HG03097 (cell line): ENCODE results near the gene IFI27L1.

Experiments used
- ATAC-seq: cut with Tn5 transposase; IDR thresholded peaks from one replicate; pipeline ENCODE4 v1.9.1; 2021; ENCODE audit not compliant: unreplicated experiment, low FRiP score

The IFI27L1 gene

GRCh38 chr14:94129758-94130414 lies 48.8 kb downstream of the IFI27L1 start:
- ATAC-seq = no peak

GRCh38 chr14:94132285-94132887 lies 51.3 kb downstream of the IFI27L1 start:
- no peak for ATAC-seq

- ATAC-seq = no peak
Measured at GRCh38 chr14:94135476-94135875, 54.4 kb downstream of the IFI27L1 start.

- no peak for ATAC-seq
Measured at GRCh38 chr14:94136575-94137331, 55.6 kb downstream of the IFI27L1 start.

GRCh38 chr14:94138251-94138650 lies 57.1 kb downstream of the IFI27L1 start:
- ATAC-seq = no peak

- no peak for ATAC-seq
Measured at GRCh38 chr14:94139006-94139405, 57.9 kb downstream of the IFI27L1 start.

- no peak for ATAC-seq
Measured at GRCh38 chr14:94139421-94139820, 58.3 kb downstream of the IFI27L1 start.

GRCh38 chr14:94142247-94142646 lies 61.1 kb downstream of the IFI27L1 start:
- no peak for ATAC-seq

- ATAC-seq = no peak
Measured at GRCh38 chr14:94142836-94143235, 61.7 kb downstream of the IFI27L1 start.

- no peak for ATAC-seq
Measured at GRCh38 chr14:94143239-94143638, 62.1 kb downstream of the IFI27L1 start.

GRCh38 chr14:94143711-94144110 lies 62.6 kb downstream of the IFI27L1 start:
- no peak for ATAC-seq

GRCh38 chr14:94144765-94145164 lies 63.7 kb downstream of the IFI27L1 start:
- no peak for ATAC-seq

GRCh38 chr14:94145902-94146527 lies 64.9 kb downstream of the IFI27L1 start:
- ATAC-seq = no peak
